Stomach (tissue), 9 donors: ENCODE data around the gene FFAR4. TPM values are rescaled to one million over a fixed set of nuclear protein-coding genes. Genes with fewer than 3 reads are reported as not detected.

Source experiments
- DNase-seq, 2 donors: peaks; one replicate each; pipeline versions ENCODE4 v3.0.0 to v3.0.0-alpha.2; 2013 to 2019
- H3K27ac ChIP-seq, 5 donors: fragments of 200-600 bp in 4 of 5; sonication (generic) in 4 of 5; one replicate each; pipeline ENCODE4 v1.5.1; 2013 to 2019; ENCODE audit warnings: mild to moderate bottlenecking in 1 of 5, moderate library complexity in 1 of 5
- H3K27me3 ChIP-seq, 3 donors: fragments of 200-600 bp; sonication (generic); one replicate each; pipeline ENCODE4 v1.5.1; 2017 to 2019; ENCODE audit warnings: mixed run types in 1 of 3
- H3K36me3 ChIP-seq, 4 donors: fragments of 200-600 bp; sonication (generic); 1 replicate in 3 of 4; 2 replicates in 1 of 4; pipeline ENCODE4 v1.5.1; 2016 to 2019
- H3K4me1 ChIP-seq, 4 donors: fragments of 200-600 bp; sonication (generic); one replicate each; pipeline ENCODE4 v1.5.1; 2016 to 2019
- H3K4me3 ChIP-seq, 4 donors: fragments of 200-600 bp; sonication (generic) in 3 of 4; one replicate each; pipeline ENCODE4 v1.5.1; 2016 to 2019; ENCODE audit warnings: mild to moderate bottlenecking in 1 of 4
- H3K9me3 ChIP-seq, 4 donors: fragments of 200-600 bp; sonication (generic); one replicate each; pipeline ENCODE4 v1.5.1; 2016 to 2019
- EP300 ChIP-seq: sonication (generic); formaldehyde crosslinking; IDR thresholded peaks from one replicate; pipeline ENCODE4 v1.6.1; 2017; ENCODE audit warnings: antibody characterized with exemption
- POLR2A ChIP-seq, 4 donors: fragments of 450-650 bp; IDR thresholded peaks; one replicate each; pipeline ENCODE4 v1.6.1; 2016; ENCODE audit warnings: antibody characterized with exemption in 4 of 4, control low read depth in 2 of 4, mild to moderate bottlenecking in 1 of 4, moderate library complexity in 1 of 4
- POLR2AphosphoS5 ChIP-seq, 3 donors: sonication (generic); formaldehyde crosslinking; IDR thresholded peaks; one replicate each; pipeline ENCODE4 v1.6.1; 2016; ENCODE audit warnings: antibody characterized with exemption in 3 of 3
- WGBS, 5 donors: extraction: QIAGEN DNeasy Blood & Tissue Kit in 3 of 5; methylation state at CpG; one replicate each; pipeline versions ENCODE4 v1.1.5 to v1.1.7; 2013 to 2018; 5-methylcytosine and 5-hydroxymethylcytosine counted together
- intact Hi-C: fragments of 100-400 bp; cut with DNase I; formaldehyde crosslinking; loops from one replicate; pipeline ENCODE4 v1.15.1; 2023; ENCODE audit warnings: low total_unique reads
- polyA plus RNA-seq, 3 donors: library from polyadenylated mRNA; stranded (reverse); fragments of 200-250 nt; gene quantifications; one replicate each; pipeline ENCODE4 v1.2.3, GENCODE V29; 2013
- total RNA-seq, 5 donors: library from RNA; depleted of rRNA; stranded (reverse); fragments of >200 nt; gene quantifications; one replicate each; pipeline versions ENCODE4 v1.1.0 to v1.2.3, GENCODE V29; 2014 to 2016
- TF ChIP-seq, protein P1 (sequence below), 7 experiments: fragments of 450-650 bp in 4 of 7; fragments of 200-600 bp in 3 of 7; sonication (generic) in 3 of 7; IDR thresholded peaks; one replicate each; pipeline ENCODE4 v1.5.1; 2016 to 2019; ENCODE audit warnings: antibody characterized with exemption in 7 of 7, control low read depth in 2 of 7, mild to moderate bottlenecking in 1 of 7
- donor health status: healthy with polysubstance abuse.
- donor health status: Bipolar disorder and iron deficiency.
- donor health status: healthy.

FFAR4 gene
- total and polyA plus RNA-seq, 8 donors: 0.08 to 2.0 (median 0.96) TPM; not detected in 4

DNA sequence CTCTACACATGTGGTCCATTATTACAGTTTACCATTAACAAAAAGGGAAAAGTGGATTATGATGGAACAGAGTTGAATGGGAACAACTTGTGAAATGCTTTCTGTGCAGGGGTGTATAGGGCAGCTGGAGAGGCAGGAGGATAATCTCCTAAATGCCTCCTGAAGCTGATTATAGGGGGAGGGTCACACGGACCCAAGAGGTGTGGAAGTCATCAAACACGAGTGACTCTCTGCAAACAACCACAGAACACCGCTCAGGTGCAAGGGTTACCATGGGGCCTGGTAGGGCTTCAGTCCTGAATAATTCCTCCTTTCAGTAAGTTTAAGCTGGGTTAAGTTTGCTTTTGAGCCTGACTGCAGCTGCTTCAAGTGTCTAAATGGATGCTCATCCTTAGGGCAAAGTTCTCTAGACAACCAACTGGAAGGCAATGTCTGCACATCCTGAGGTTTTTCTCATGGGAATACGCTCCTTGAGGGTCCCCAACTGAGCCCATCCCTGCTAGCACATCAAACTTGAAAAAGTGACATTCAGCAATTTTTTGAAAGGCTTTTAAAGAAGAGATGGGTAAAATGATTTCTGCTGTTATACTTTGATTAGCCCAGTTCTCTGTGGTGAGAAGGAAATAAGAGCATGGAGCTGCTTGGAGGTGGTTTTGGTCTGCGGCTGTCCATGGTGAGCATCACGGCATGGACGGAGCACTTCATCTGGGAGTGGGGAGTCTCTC lies 47.8 kb downstream of the FFAR4 start:
- H3K36me3 ChIP-seq: no peaks in the 10 kb centered on the region
- H3K27me3 ChIP-seq: no peaks in the 10 kb centered on the region
- no peak for TF ChIP-seq POLR2A (IDR thresholded peaks at IDR 0.05)
- TF ChIP-seq, protein P1, sequence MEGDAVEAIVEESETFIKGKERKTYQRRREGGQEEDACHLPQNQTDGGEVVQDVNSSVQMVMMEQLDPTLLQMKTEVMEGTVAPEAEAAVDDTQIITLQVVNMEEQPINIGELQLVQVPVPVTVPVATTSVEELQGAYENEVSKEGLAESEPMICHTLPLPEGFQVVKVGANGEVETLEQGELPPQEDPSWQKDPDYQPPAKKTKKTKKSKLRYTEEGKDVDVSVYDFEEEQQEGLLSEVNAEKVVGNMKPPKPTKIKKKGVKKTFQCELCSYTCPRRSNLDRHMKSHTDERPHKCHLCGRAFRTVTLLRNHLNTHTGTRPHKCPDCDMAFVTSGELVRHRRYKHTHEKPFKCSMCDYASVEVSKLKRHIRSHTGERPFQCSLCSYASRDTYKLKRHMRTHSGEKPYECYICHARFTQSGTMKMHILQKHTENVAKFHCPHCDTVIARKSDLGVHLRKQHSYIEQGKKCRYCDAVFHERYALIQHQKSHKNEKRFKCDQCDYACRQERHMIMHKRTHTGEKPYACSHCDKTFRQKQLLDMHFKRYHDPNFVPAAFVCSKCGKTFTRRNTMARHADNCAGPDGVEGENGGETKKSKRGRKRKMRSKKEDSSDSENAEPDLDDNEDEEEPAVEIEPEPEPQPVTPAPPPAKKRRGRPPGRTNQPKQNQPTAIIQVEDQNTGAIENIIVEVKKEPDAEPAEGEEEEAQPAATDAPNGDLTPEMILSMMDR (IDR thresholded peaks at IDR 0.05): no peak
- no peak for TF ChIP-seq POLR2AphosphoS5 (IDR thresholded peaks at IDR 0.05)
- TF ChIP-seq EP300: no peak
- no peaks in the 10 kb centered on the region for H3K4me1 ChIP-seq
- 71 to 79% (median 74%) methylated on average over 7 of the region's 7 CpGs for WGBS, 5 donors
- H3K9me3 ChIP-seq: no peaks in the 10 kb centered on the region
- H3K27ac ChIP-seq: no peak overlapping the region
- intact Hi-C loops: no loop called here
- DNase-seq: no peak
- no peak overlapping the region for H3K4me3 ChIP-seq

- Histone ChIP-seq H3K27ac (no peak overlapping the region), H3K4me3 (no peak overlapping the region), H3K9me3 (no peaks in the 10 kb centered on the region), H3K27me3 (no peaks in the 10 kb centered on the region), H3K36me3 (no peaks in the 10 kb centered on the region), H3K4me1 (no peaks in the 10 kb centered on the region)
- TF ChIP-seq EP300 (no peak), POLR2A (IDR thresholded peaks at IDR 0.05) (no peak), POLR2AphosphoS5 (IDR thresholded peaks at IDR 0.05) (no peak)
- TF ChIP-seq, protein P1 (IDR thresholded peaks at IDR 0.05): no peak
- intact Hi-C loops: no loop called here
- DNase-seq: no peak
- 67 to 81% (median 77%) methylated on average over 9 of the region's 9 CpGs for WGBS, 5 donors
These were observed 49.2 kb downstream of the FFAR4 start for GRCh38 chr10:93615576-93616235.

- no peaks in the 10 kb centered on the region for H3K27me3 ChIP-seq
- intact Hi-C loops: no loop called here
- H3K27ac ChIP-seq: no peak overlapping the region
- no peaks in the 10 kb centered on the region for H3K4me1 ChIP-seq
- no peak overlapping the region for H3K4me3 ChIP-seq
- no peaks in the 10 kb centered on the region for H3K9me3 ChIP-seq
- no peaks in the 10 kb centered on the region for H3K36me3 ChIP-seq
- TF ChIP-seq POLR2AphosphoS5 (IDR thresholded peaks at IDR 0.05) (no peak), POLR2A (IDR thresholded peaks at IDR 0.05) (no peak), EP300 (no peak)
- TF ChIP-seq, protein P1 (IDR thresholded peaks at IDR 0.05): no peak
- no peak for DNase-seq
- 65 to 79% (median 73%) methylated on average over 7 of the region's 7 CpGs for WGBS, 5 donors
These were observed 54.5 kb downstream of the FFAR4 start for GRCh38 chr10:93620925-93621324.

GRCh38 chr10:93622942-93623341 lies 56.5 kb downstream of the FFAR4 start:
- intact Hi-C loops: no loop called here
- H3K27ac ChIP-seq: no peak overlapping the region
- no peaks in the 10 kb centered on the region for H3K27me3 ChIP-seq
- no peak overlapping the region for H3K4me3 ChIP-seq
- WGBS, 5 donors: 83 to 98% (median 88%) methylated on average over 1 of the region's 1 CpG
- no peaks in the 10 kb centered on the region for H3K4me1 ChIP-seq
- no peaks in the 10 kb centered on the region for H3K36me3 ChIP-seq
- DNase-seq: no peak
- no peak for TF ChIP-seq POLR2A (IDR thresholded peaks at IDR 0.05)
- TF ChIP-seq POLR2AphosphoS5 (IDR thresholded peaks at IDR 0.05): no peak
- TF ChIP-seq, protein P1 (IDR thresholded peaks at IDR 0.05): no peak
- no peak for TF ChIP-seq EP300
- H3K9me3 ChIP-seq: no peaks in the 10 kb centered on the region
